Left lung (tissue), 10 donors: ENCODE data around the gene LMBRD1. TPM values are rescaled to one million over a fixed set of nuclear protein-coding genes. Genes with fewer than 3 reads are reported as not detected.
A peak's percentile ranks its signal among the peaks of the same experiment; 100 is the strongest.

Experiments
- ATAC-seq: fragments of 200-7000 bp; cut with Tn5 transposase; one replicate; pipeline ENCODE4 v1.9.1; 2020; ENCODE audit warnings: moderate library complexity
- DNase-seq, 4 donors: peaks; one replicate each; pipeline ENCODE4 v3.0.0-alpha.2; 2013 to 2020
- H3K27ac ChIP-seq, 2 donors: fragments of 200-600 bp; sonication (generic) in 1 of 2; one replicate each; pipeline versions ENCODE4 v1.5.0 to v1.8.0; 2020 to 2021
- H3K27me3 ChIP-seq, 2 donors: fragments of 200-600 bp; sonication (generic) in 1 of 2; one replicate each; pipeline versions ENCODE4 v1.5.0 to v1.8.0; 2020 to 2021
- H3K36me3 ChIP-seq, 2 donors: fragments of 200-600 bp; sonication (generic) in 1 of 2; one replicate each; pipeline versions ENCODE4 v1.5.0 to v1.8.0; 2020 to 2021
- H3K4me1 ChIP-seq, 2 donors: fragments of 200-600 bp; one replicate each; pipeline ENCODE4 v1.8.0; 2021
- H3K4me3 ChIP-seq, 2 donors: fragments of 200-600 bp; sonication (generic) in 1 of 2; one replicate each; pipeline versions ENCODE4 v1.5.0 to v1.8.0; 2020 to 2021; ENCODE audit warnings: mild to moderate bottlenecking in 1 of 2
- H3K9me3 ChIP-seq, 2 donors: fragments of 200-600 bp; sonication (generic) in 1 of 2; one replicate each; pipeline versions ENCODE4 v1.5.0 to v1.8.0; 2020 to 2021
- CTCF ChIP-seq, 2 donors: fragments of 200-600 bp; sonication (generic) in 1 of 2; IDR thresholded peaks; one replicate each; pipeline versions ENCODE4 v1.5.0 to v1.8.0; 2021; ENCODE audit warnings: antibody characterized with exemption in 2 of 2
- intact Hi-C, 2 donors: fragments of 100-400 bp; cut with DNase I; formaldehyde crosslinking; loops; one replicate each; pipeline versions ENCODE4 v1.11.2 to v1.14.2; 2022
- polyA plus RNA-seq, 6 donors: library from polyadenylated mRNA; unstranded; fragments of 120-200 nt; gene quantifications; one replicate each; pipeline ENCODE4 v1.2.1, GENCODE V29; 2013; ENCODE audit not compliant: insufficient read length in 6 of 6
- total RNA-seq, 2 donors: library from RNA; stranded (reverse); fragmentation: NEBNext Ultra II Directional; extraction: Animal tissue kit (Norgen Biotek cat#: 25700); gene quantifications; one replicate each; pipeline ENCODE4 v1.2.1, GENCODE V29; 2021
- donor health status: DM: no; HTN: yes; CAD: no.
- donor health status: DM: no; HTN: no; CAD: no.

LMBRD1 gene
- total and polyA plus RNA-seq, 8 donors = 50.1 to 79.0 (median 61.7) TPM

DNA sequence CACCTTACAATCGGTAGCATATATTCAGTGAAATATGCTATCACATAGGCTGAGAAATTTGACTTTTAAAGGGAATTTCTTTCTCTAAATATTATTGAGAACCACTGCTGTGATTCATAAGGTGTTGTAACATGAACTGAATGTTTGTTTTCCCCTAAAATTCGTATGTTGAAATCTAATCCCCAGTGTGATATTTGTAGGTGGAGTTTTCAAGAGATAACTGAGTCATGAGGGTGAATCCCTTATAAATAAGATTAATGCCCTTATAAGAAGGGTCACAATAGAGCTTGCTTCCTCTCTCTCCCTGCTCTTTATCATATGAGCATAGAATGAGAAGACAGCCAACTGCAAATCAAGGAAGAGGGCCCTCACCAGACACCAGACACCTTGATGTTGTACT, 64.8 kb downstream of the LMBRD1 start:
- DNase-seq (no peak), ATAC-seq (no peak)
- no peaks in the 10 kb centered on the region for H3K27me3 ChIP-seq
- no peak overlapping the region for H3K27ac ChIP-seq
- H3K9me3 ChIP-seq = no peaks in the 10 kb centered on the region
- peaks cover 0 to 2% of the 10 kb centered on the region in 2 donors for H3K36me3 ChIP-seq
- TF ChIP-seq CTCF (IDR thresholded peaks at IDR 0.05) = no peak
- intact Hi-C loops = no loop called here
- no peaks in the 10 kb centered on the region for H3K4me1 ChIP-seq
- H3K4me3 ChIP-seq = no peak overlapping the region

- intact Hi-C loops = no loop called here
- no peak overlapping the region for H3K4me3 ChIP-seq
- H3K9me3 ChIP-seq = peaks cover 0 to 6% of the 10 kb centered on the region in 2 donors
- H3K27me3 ChIP-seq = no peaks in the 10 kb centered on the region
- no peaks in the 10 kb centered on the region for H3K4me1 ChIP-seq
- H3K27ac ChIP-seq = no peak overlapping the region
- DNase-seq = peak in 1 of 4 donors; percentile 2
- no peak for ATAC-seq
- no peak for TF ChIP-seq CTCF (IDR thresholded peaks at IDR 0.05)
- no peaks in the 10 kb centered on the region for H3K36me3 ChIP-seq
Measured at GRCh38 chr6:69729870-69730449, 66.8 kb downstream of the LMBRD1 start.

DNA sequence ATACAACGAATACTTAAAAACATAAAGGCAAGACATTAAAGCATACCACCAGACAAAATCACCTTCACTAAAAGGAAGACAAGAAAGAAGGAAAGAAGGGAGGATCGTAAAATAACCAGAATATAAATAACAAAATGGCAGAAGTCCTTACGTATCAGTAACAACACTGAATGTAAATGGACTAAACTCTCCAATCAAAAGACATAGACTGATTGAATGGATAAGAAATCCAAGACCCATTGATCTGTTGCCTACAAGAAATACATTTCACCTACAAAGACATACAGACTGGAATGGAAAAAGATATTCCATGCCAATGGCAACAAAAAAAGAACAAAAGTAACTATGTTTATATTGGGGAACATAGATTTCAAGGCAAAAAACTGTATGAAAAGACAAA, 74.1 kb downstream of the LMBRD1 start:
- TF ChIP-seq CTCF (IDR thresholded peaks at IDR 0.05) = no peak
- Histone ChIP-seq H3K9me3 (peaks cover 0 to 6% of the 10 kb centered on the region in 2 donors), H3K27ac (no peak overlapping the region), H3K4me1 (no peaks in the 10 kb centered on the region), H3K4me3 (no peak overlapping the region), H3K27me3 (no peaks in the 10 kb centered on the region), H3K36me3 (peaks cover 0 to 23% of the 10 kb centered on the region in 2 donors)
- ATAC-seq (no peak), DNase-seq (no peak)
- intact Hi-C loops = no loop called here

- peak in 1 of 2 donors; percentile 7 for TF ChIP-seq CTCF (IDR thresholded peaks at IDR 0.05)
- no peaks in the 10 kb centered on the region for H3K27me3 ChIP-seq
- DNase-seq = peak in 1 of 4 donors; percentile 13
- H3K4me3 ChIP-seq = no peak overlapping the region
- H3K9me3 ChIP-seq = no peaks in the 10 kb centered on the region
- peak; percentile 36 for ATAC-seq
- no peak overlapping the region for H3K27ac ChIP-seq
- H3K36me3 ChIP-seq = peaks cover 0 to 30% of the 10 kb centered on the region in 2 donors
- intact Hi-C loops = no loop called here
- no peaks in the 10 kb centered on the region for H3K4me1 ChIP-seq
Measured at GRCh38 chr6:69719602-69720193, 77.1 kb downstream of the LMBRD1 start.

- Histone ChIP-seq H3K4me3 (no peak overlapping the region), H3K4me1 (no peaks in the 10 kb centered on the region), H3K27ac (no peak overlapping the region), H3K9me3 (no peaks in the 10 kb centered on the region), H3K27me3 (no peaks in the 10 kb centered on the region), H3K36me3 (peaks cover 0 to 6% of the 10 kb centered on the region in 2 donors)
- intact Hi-C loops = no loop called here
- no peak for TF ChIP-seq CTCF (IDR thresholded peaks at IDR 0.05)
- ATAC-seq (no peak), DNase-seq (no peak)
Measured at GRCh38 chr6:69706724-69707123, 90.1 kb downstream of the LMBRD1 start.
